Activated T-cell treated with anti-CD3 and anti-CD28 coated beads for 4 hours (primary cell): ENCODE results near the gene MSANTD3.

Source experiments
- DNase-seq: peaks from one replicate; pipeline ENCODE4 v3.0.0-alpha.2; 2020

MSANTD3 gene

DNA sequence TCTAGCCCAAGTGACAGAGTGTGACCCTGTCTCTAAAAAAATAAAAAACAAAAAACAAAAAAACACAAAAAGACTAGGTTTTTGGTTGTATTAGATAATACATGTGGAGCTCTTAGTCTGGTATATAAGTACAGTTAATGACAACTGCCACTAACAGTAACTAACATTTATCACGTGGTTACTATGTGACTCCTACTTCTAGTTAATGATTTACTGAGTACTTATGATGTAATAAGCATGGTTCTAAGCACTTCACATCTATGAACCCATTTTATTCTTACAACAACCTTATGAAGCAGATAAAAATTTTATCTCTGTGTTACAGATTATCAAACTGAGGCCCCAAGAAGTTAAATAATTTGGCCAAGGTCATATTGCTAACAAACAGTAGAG lies 39.9 kb downstream of the MSANTD3 start:
- no peak for DNase-seq

DNA sequence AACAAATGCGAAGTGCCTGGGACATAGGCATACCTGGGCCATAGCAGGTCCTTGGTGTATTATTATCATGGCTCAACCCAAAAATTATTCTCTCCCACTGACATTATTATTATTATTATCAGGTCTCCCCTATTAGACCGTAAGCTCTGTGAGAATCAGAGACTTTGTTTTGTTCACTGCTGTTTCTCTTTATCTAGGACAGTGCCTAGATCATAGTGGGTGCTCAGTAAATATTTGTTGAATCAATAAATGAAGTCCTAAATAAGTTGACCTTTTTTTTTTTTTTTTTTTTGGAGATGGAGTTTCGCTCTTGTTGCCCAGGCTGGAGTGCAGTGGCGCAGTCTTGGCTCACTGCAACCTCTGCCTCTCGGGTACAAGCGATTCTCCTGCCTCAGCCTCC lies 41.1 kb downstream of the MSANTD3 start:
- DNase-seq = no peak

DNA sequence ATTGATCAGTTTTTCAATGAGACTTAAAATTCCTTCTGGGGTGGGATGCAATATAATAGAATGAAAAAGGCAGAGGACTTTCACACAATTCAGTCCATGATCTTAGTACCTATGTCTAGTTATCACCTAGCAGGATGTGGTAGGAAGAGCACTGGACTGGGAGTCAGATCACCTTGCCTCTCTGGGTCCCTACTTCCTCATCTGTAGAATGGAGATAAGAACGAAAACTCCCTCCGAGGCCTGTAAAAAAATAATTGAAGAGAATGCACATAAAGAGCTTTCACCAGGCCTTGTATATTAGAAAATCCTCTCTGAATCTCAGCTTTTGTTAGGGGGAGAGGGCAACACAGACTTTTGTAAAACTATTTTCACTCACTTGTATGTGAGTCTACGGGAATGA lies 45.3 kb downstream of the MSANTD3 start:
- no peak for DNase-seq

DNA sequence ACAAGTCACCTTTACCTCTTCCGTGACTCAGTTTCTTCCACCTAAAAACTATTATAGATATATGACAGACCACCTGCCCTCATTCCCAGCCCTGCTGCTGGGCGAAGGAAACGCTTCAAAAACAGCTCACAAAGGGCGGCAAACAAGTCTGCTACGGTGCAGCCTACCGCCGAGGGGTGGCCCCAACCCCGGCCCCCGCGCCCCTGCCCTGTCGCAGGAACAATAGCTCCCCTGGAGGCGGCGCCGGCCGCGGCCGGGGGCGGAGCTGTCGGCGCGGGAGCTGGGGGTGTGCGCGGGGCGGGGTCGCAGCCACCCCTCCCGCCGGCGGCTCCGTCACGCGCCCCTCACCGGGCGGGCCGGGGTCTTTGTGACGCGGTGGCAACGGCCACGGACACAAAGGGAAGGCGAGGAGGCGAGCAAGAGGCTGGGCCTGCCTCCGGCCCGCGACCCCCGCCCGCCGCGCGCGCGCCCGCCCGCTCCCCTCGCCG lies 45.9 kb downstream of the MSANTD3 start, which contains the start of gene TMEFF1:
Gene TMEFF1 (plus strand): TSS at position 362 of the 488 bp plus-strand sequence. CDS start 396 bp downstream, outside the sequence.
- peak; percentile 27 for DNase-seq

DNA sequence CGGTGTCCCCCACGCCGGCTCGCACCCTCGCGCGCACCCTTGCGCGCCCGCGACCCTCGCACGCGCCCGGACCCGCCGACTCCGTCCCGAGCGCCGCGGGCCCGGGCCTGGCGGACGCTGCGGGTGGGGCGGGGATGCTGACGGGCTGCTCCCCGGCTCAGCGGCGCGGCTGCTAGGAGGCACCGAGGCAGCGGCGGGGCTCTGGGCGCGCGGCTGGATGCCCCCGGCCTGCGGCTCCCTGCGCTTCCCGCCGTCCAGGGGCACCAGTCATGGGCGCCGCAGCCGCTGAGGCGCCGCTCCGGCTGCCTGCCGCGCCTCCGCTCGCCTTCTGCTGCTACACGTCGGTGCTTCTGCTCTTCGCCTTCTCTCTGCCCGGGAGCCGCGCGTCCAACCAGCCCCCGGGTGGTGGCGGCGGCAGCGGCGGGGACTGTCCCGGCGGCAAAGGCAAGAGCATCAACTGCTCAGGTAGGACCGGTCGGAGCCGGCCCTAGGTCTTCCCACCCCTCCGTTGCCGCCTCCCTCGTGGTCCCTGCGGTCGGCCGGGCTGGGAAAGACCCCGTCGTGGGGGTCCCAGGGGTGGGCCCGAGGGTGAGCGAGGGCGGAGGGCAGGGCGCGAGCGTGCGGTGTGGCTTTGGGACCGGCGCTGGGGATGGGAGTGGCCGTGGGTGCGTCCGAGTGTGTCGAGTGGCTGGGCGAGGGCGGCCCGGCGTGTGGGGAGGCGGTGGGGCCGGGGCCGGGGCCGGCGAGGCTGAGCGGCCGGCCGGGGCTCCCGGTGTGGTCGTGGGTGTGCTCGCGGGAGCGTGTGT lies 46.5 kb downstream of the MSANTD3 start:
- DNase-seq = peak; percentile 11

DNA sequence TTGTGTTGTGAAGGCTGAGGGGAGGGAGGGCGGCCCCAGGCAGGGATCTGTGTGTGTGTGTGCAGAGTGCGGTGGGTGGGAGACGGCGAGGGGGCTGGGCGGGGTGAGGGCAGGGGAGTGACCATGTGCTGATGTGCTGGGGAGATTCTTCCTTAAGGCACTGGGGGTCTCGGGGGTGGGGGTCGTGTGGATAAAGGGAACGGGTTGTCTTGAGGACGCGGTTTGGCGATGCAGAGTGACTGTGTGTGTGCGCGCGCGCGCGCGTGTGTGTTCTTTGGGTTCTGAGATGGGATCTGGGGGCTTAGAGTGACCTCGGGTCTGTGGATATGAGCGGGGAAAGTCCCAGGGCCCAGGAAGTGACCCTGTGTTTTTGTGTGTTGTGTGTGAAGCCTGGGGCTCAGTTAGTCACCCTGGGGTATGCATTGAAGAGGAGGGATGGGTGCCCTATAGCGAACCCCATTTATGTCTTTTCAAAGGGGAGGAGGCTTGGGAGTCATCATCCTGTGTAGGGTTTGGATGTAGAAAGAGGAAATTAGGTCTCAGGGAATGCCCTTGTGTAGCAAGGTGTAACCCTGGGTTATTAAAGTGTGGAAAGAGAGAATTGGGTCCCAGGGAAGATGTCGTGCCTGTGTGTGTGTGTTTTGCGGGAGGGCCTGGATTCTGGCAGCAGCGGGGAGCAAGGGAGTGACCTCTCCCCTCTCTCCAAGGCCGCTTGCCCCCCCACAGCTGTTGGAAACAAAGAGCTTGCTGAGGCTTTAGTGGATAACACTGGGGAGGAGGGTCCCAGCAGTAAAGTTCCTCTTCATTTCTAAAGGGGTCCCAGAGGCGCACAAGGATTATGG lies 47.4 kb downstream of the MSANTD3 start:
- DNase-seq = no peak

DNA sequence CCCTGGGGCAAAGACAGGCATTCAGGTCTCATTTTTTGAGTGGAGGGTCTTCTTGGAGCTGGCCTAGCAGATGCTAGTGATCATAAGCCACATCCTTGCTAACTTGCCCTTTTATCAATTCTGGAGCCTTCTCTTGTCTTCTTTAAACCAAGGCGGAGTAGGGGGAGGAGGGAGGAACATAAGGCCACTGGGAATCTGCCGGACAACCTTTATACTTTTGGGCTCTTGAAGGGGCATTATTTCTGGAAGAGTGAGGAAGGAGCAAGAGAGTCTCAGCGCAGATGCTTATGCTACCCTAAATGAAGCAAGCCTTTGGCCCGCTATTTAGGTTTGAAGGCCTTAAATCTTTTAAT lies 48.0 kb downstream of the MSANTD3 start:
- no peak for DNase-seq

DNA sequence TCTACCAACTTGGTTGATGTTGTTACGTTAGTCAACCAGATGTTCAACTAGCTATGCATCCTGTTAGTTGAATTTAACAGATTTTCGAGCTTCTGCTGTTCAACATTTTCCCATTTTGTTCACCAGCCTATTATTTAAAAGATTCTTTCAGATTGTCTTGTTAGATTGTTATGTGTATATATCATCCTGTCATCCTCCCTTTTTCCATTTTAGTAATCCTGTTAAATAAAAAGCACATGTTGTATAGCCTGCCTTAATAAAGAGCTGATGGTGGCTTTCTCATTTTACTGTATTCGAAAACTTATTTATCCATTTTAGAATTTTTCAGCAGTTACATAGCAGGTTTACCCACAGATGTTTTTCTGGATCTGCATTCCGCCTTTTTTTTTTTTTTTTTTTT lies 50.3 kb downstream of the MSANTD3 start:
- no peak for DNase-seq

DNA sequence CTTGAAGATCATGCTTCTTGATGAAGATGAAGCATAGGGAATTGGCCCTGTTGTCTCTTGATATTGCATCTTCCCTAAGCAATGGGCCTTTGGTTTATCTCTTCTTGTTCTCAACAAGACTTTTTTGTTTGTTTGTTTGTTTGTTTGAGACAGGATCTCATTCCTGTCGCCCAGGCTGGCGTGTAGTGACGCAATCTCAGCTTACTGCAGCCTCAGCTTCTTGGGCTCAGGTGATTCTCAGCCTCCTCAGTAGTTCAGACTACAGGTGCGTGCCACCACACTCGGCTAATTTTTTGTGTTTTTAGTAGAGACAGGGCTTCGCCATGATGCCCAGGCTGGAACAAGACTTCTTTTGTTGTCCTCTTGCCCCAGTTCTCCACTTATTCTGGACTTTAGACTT lies 51.2 kb downstream of the MSANTD3 start:
- no peak for DNase-seq

DNA sequence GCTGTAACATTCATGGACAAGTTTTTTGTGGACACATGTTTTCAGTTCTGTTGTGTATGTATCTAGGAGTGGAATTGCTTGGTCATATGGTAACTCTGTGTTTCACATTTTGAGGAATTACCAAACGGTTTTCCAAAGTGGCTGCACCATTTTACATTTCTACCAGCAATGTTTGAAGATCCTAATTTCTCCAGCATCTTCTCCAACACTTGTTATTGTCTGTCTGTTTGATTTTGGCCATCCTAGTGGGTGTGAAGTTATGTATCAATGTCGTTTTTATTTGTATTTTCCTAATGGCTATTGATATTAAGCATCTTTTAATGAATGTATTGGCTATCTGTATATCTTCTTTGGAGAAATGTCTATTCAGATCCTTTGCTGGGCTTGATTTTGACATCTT lies 52.9 kb downstream of the MSANTD3 start:
- DNase-seq = no peak

DNA sequence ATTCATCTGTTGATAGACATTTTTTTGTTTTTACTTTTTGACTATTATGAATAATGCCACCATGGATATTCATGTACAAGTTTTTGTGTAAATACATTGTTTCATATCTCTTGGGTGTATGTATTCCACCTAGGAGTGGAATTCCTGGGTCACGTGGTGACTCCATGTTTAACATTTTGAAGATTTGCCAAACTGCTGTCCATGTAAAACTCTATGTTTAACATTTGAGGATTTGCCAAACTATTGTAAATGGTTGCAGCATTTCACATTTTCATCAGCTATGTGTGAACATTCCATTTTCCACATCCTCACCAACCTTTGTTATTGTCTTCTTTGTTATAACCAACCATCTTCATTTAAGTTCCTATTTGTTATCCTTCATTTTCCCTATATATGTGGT lies 58.3 kb downstream of the MSANTD3 start:
- no peak for DNase-seq

DNA sequence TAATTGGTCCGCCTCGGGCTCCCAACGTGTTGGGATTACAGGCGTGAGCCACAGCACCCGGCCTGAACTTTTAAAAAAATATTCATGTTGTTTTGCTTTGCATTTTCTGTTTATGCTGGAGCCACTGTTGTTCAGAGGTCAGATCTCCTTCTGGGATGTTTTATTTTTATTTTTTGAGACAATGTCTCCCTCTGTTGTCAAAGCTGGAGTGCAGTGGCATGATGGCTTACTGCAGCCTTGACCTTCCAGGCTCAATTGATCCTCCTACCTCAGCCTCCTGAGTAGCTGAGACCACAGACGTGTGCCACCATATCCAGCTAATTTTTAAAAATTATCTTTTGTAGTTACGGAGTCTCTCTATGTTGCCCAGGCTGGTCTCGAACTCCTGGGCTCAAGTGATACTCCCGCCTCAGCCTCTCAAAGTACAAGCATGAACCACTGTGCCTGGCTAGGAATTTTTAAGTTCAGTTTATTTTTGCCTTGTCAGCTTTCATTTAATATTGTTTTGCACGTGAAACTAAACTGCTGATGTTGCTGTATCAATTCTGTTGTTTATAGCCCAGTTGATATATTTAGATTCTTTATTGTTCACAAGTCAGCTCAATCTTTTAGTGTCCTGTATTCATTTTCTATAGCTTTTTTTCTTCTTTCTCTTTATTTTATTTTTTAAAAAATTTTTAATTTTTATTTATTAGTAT lies 59.7 kb downstream of the MSANTD3 start:
- no peak for DNase-seq

DNA sequence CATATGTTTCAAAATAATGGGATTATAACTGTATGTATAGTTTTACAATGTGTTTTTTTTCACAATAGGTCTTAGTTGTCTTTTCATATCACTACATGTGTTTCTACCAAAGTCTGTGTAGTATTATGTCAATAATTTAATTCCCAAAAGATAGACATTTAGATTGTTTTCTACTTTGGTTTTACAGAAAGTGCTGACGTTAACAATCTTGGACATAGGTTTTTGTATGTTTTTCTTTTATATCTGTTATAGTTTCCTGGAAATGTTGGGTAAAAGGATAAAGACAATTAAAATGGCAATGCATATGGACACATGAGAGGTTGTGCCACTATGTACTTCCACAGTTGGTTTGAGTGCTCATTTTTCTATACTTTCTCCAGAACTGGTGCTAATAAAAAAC lies 61.2 kb downstream of the MSANTD3 start:
- no peak for DNase-seq

DNA sequence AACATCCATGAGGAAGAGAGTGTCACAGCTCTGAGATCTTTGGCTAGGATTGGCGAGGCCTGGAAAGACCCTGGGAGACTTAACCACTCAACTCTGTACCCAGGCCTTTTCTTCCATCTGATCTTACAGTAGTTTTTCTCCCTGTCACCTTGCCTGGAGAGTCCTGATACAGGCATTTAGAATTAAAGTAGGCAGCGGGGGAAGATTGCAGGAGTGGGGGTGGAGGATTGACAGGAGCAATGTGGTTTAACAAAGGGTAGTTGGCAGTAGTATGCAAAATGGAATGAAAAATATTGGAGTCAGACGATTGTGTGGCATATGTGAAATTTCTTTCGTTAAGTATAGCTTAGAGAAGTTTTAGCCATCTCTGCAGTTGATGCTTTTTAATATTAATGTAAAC lies 62.9 kb downstream of the MSANTD3 start:
- DNase-seq = no peak

DNA sequence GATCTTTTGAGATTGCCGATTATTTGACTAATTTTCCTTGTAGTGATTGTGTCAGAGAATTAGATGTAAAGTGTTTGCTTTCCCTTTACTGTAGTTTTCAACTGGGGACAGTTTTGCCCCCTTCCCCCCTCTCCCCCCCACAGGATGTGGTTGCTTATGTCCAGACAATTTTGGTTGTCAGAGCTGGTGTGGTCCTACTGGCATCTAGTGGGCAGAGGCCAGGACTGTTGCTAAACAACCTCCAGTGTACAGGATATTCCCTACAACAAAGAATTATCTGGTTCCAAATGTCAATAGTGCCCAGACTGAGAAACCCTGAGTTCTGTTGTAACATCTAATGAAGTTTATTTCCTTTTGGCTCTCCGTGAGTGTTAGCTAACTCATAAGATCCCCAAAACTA lies 66.0 kb downstream of the MSANTD3 start:
- DNase-seq = no peak

DNA sequence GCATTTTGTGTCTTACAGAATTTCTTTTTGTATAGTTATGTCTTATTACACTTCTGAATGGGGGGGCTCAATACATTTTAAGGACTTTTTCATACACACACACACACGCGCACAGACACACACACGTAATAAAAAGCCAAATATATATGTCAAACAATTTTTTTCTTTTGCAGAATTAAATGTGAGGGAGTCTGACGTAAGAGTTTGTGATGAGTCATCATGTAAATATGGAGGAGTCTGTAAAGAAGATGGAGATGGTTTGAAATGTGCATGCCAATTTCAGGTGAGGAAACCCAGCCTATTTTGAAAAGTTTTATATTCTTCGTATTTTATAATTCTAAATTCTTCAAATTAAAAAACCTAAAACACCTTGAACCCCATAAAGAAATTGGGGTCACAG lies 71.6 kb downstream of the MSANTD3 start:
- no peak for DNase-seq

DNA sequence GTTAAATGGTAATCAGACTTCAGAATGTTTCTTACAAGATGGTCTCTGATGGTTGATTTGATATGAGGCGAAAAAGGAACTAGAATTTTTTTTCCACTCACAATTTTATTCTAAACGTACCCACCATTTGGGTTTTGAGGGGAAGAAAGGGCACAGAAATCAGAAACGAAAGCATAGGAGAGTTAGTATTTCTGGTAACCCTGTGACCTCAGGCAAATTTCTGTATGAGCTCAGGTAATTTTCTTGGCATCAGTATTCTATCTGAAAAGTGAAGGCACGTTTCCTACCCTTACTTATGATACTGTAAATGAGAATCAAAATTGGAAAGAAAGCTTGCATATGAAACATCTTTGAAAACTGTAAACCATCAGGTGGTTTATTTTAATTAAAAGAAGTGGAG lies 72.5 kb downstream of the MSANTD3 start:
- no peak for DNase-seq

DNA sequence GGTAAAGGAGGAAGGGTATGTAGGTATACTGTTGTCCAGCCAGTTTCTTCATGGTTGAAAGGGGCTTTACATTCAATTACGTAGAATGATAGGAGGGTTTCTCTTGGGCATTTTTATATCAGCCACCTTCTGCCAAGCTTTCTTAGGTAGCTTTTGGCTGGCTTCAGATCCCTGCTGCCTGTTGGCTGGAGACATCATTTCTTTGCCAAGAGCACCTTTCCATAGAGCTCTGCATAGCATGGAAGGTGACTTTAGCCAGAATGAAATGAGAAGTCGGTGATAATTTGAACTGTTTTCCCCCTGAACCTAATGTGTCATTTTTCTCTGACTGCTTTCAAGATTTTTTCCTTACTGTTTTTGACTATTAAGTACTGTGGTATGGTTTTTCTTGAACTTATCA lies 72.9 kb downstream of the MSANTD3 start:
- no peak for DNase-seq
